Type B pancreatic cell (in vitro differentiated cells): ENCODE results near the gene KRTAP10-7. TPM values are rescaled to one million over a fixed set of nuclear protein-coding genes. Genes with fewer than 3 reads are reported as not detected.

Experiments used
- DNase-seq: peaks from one replicate; pipeline ENCODE4 v3.0.0; 2021; ENCODE audit warnings: mixed read lengths; ENCODE audit not compliant: unreplicated experiment; ENCODE audit errors: extremely low spot score
- H3K27ac Mint-ChIP-seq: 2 replicates; pipeline ENCODE4 v1.8.0; 2021; ENCODE audit warnings: mild to moderate bottlenecking, mixed read lengths
- H3K27me3 Mint-ChIP-seq: 2 replicates; pipeline ENCODE4 v1.8.0; 2021; ENCODE audit warnings: mixed read lengths
- H3K36me3 Mint-ChIP-seq: 2 replicates; pipeline ENCODE4 v1.8.0; 2021; ENCODE audit warnings: mixed read lengths
- H3K4me1 Mint-ChIP-seq: one replicate; pipeline ENCODE4 v1.8.0; 2021; ENCODE audit warnings: mixed read lengths; ENCODE audit not compliant: unreplicated experiment
- H3K4me3 Mint-ChIP-seq: 2 replicates; pipeline ENCODE4 v1.8.0; 2021; ENCODE audit warnings: mild to moderate bottlenecking, mixed read lengths
- H3K9me3 Mint-ChIP-seq: 2 replicates; pipeline ENCODE4 v1.8.0; 2021; ENCODE audit warnings: mixed read lengths
- CTCF ChIP-seq: fragments of 200-600 bp; sonication (generic); conservative IDR thresholded peaks from 2 replicates; pipeline ENCODE4 v1.5.0; 2021; ENCODE audit warnings: antibody characterized with exemption, mild to moderate bottlenecking
- total RNA-seq: library from RNA; stranded (reverse); gene quantifications from 2 replicates; pipeline ENCODE4 v1.2.1, GENCODE V29; 2021; ENCODE audit warnings: low replicate concordance

The KRTAP10-7 gene
- total RNA-seq, 1 donor from 2014 or later = not detected

DNA sequence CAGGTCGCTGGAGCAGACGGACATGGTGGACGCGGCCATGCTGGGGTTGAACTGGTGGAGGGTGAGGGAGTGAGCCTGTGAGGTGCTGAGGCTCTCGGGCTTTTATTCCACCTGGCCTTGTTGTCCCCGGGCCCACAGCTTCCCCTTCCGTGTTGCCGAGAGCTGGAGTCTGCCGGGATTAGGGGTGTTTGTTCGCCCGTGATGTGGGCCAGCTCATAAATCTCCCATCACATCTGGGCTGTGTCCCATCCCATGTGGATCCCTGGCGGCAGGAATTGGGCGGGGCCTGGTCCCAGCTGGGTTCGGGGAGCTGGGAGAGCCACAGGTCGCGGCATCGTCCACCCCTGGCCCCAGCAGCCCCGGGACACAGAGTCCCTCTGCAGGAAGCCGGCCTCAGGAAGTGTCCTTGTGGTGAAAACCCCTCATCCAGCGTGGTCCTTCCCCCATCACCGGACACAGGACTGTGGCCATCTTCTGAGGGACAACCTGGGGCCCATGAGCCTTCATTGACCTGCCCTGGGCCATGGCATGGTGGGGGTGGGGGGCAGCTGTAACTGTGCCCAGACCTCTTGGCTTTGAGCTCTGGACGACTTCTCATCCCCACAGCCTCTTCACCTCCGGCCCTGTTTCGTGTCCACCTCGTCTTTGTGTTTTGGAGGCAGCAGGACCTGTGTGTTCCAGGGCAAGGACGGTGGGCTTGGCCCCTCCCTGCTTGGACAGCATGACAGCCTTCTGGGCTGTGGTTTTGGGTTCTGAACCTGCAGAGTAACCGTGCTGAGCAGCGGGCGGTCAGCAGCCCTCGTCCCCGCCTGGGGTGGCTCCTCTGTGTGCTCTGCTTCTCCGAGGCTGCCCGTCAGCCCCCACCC lies 7.7 kb upstream of the KRTAP10-7 start, which contains the start of gene KRTAP10-6:
KRTAP10-6 (minus strand) TSS at position 60 of the 866 bp plus-strand sequence; CDS start at position 39, 21 bp downstream.
- Mint-ChIP-seq H3K4me1 (peaks cover 8% of the 10 kb centered on the region), H3K27ac (peak within 1 kb of the TSS; percentile 42), H3K27me3 (peaks cover 8% of the 10 kb centered on the region), H3K36me3 (no peaks in the 10 kb centered on the region), H3K4me3 (no peak within 1 kb of the TSS), H3K9me3 (peaks cover under 1% of the 10 kb centered on the region)
- peak; percentile 66 for DNase-seq
- TF ChIP-seq CTCF = no peak

DNA sequence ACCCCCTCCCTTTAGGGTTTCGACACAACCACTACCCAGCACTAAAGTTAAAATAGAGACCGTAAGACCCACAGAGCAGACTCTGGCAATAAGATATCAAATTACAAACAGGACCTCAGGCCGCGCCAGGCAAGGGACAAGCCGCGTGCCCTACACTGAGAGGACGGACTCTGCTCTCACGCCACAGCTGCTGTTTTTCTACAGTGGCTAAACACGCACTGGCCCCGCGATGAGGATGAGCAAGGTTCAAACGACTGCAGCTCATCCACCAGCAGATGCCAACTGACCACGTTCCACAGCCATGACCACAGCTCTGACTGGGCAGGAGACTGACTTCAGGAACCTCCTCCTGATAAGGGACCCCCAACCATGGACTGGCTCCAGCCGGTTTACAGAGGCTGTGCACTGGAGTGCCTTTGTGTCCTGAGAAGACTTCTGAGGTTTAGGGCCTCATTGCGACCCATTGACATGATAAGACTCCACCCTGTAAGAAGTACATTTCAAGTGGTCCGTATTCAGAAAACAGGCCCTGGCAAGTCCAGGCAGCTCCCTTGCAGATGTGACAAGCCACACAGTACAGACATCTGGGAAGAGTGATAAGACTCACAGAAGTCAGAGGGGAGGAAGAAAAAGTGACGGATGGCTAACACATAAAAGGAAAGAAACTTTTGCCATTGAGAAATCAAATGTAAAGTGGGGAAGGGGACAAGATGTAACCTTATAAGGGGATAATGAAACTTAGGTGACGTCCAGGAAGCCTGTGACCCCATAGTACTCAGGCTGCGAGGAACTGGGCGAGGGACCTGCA lies 6.6 kb upstream of the KRTAP10-7 start:
- Mint-ChIP-seq H3K27ac (peak overlapping the region; percentile 67), H3K4me3 (no peak overlapping the region), H3K27me3 (peaks cover 3% of the 10 kb centered on the region), H3K9me3 (peaks cover 12% of the 10 kb centered on the region), H3K36me3 (no peaks in the 10 kb centered on the region), H3K4me1 (peaks cover 12% of the 10 kb centered on the region)
- no peak for DNase-seq
- no peak for TF ChIP-seq CTCF

- H3K9me3 Mint-ChIP-seq = peaks cover 13% of the 10 kb centered on the region
- H3K27ac Mint-ChIP-seq = peak overlapping the region; percentile 67
- no peak for TF ChIP-seq CTCF
- peaks cover 3% of the 10 kb centered on the region for H3K27me3 Mint-ChIP-seq
- no peak for DNase-seq
- no peak overlapping the region for H3K4me3 Mint-ChIP-seq
- no peaks in the 10 kb centered on the region for H3K36me3 Mint-ChIP-seq
- H3K4me1 Mint-ChIP-seq = peaks cover 12% of the 10 kb centered on the region
Observed at GRCh38 chr21:44594406-44594916, 5.9 kb upstream of the KRTAP10-7 start.

DNA sequence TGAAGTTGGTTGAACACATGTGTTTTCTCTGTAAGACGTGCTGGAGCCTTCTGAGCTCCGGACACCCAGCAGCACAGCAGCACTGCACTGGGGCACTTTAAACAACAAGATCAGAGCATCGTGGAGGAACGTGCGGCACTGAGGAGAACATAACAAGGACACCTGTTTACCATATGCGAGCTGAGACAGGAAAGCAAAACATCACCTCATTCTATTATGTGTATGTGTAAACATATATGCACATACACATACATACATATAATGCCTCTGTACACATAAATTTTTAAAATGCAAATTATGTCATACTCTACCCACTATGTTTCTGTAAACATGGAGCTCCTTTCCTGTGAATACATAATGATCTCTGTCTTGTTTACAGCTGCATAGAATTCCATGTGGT lies 4.9 kb upstream of the KRTAP10-7 start:
- Mint-ChIP-seq H3K9me3 (peaks cover 13% of the 10 kb centered on the region), H3K4me3 (no peak overlapping the region), H3K36me3 (no peaks in the 10 kb centered on the region), H3K27me3 (peaks cover 3% of the 10 kb centered on the region), H3K4me1 (peaks cover 12% of the 10 kb centered on the region), H3K27ac (no peak overlapping the region)
- TF ChIP-seq CTCF = no peak
- no peak for DNase-seq

- H3K27ac Mint-ChIP-seq = no peak overlapping the region
- no peak for TF ChIP-seq CTCF
- H3K27me3 Mint-ChIP-seq = peaks cover 3% of the 10 kb centered on the region
- peaks cover 12% of the 10 kb centered on the region for H3K4me1 Mint-ChIP-seq
- H3K4me3 Mint-ChIP-seq = no peak overlapping the region
- peaks cover 13% of the 10 kb centered on the region for H3K9me3 Mint-ChIP-seq
- DNase-seq = no peak
- no peaks in the 10 kb centered on the region for H3K36me3 Mint-ChIP-seq
Observed at GRCh38 chr21:44596068-44596725, 4.2 kb upstream of the KRTAP10-7 start.
